ENCODE measurements around the gene RANBP3.
"Not testable (repeated sequence)": the region's sequence is repeated elsewhere in the genome, so short reads cannot be mapped to it uniquely, and the experiment has no call there.

RANBP3 gene

GRCh38 chr19:5896365-5897076, 81.4 kb downstream of the RANBP3 start:
- DNase-seq: no peak

- no peak for DNase-seq
These were observed 82.0 kb downstream of the RANBP3 start for GRCh38 chr19:5895890-5896289.

GRCh38 chr19:5895409-5895808, 82.5 kb downstream of the RANBP3 start:
- no peak for DNase-seq

GRCh38 chr19:5894704-5895349, 83.1 kb downstream of the RANBP3 start:
- no peak for DNase-seq

GRCh38 chr19:5893907-5894703, 83.8 kb downstream of the RANBP3 start:
- no peak for DNase-seq

- DNase-seq: no peak
These were observed 84.5 kb downstream of the RANBP3 start for GRCh38 chr19:5893296-5893903.

GRCh38 chr19:5892772-5893275, 85.1 kb downstream of the RANBP3 start:
- no peak for DNase-seq

- no peak for DNase-seq
These were observed 85.8 kb downstream of the RANBP3 start for GRCh38 chr19:5891938-5892771.

GRCh38 chr19:5891572-5891937, 86.4 kb downstream of the RANBP3 start:
- DNase-seq: no peak

- no peak for DNase-seq
These were observed 87.8 kb downstream of the RANBP3 start for GRCh38 chr19:5890099-5890498.

GRCh38 chr19:5889288-5889971, 88.5 kb downstream of the RANBP3 start:
- DNase-seq: no peak

GRCh38 chr19:5884065-5884811, 93.7 kb downstream of the RANBP3 start:
- DNase-seq: not testable (repeated sequence)

GRCh38 chr19:5883157-5883873, 94.6 kb downstream of the RANBP3 start:
- not testable (repeated sequence) for DNase-seq

- DNase-seq: no peak
These were observed 95.4 kb downstream of the RANBP3 start for GRCh38 chr19:5882421-5882968.

- no peak for DNase-seq
These were observed 96.2 kb downstream of the RANBP3 start for GRCh38 chr19:5881543-5882299.

- no peak for DNase-seq
These were observed 97.3 kb downstream of the RANBP3 start for GRCh38 chr19:5880604-5881078.

- DNase-seq: no peak
These were observed 97.7 kb downstream of the RANBP3 start for GRCh38 chr19:5880196-5880595.

GRCh38 chr19:5877882-5878281, 100.1 kb downstream of the RANBP3 start:
- DNase-seq: no peak

GRCh38 chr19:5877427-5877826, 100.5 kb downstream of the RANBP3 start:
- no peak for DNase-seq

Data from stimulated activated CD4-positive, alpha-beta T cell treated with anti-CD3 and anti-CD28 coated beads, Interleukin-4, amount 100 ng/mL, for 4 hours (primary cell).